AG04450 (cell line): Measurements from ENCODE around the gene SNX1. TPM values are rescaled to one million over a fixed set of nuclear protein-coding genes. Genes with fewer than 3 reads are reported as not detected.

Experiments
- CTCF ChIA-PET: fragments of 300-600, 350-600 bp; formaldehyde crosslinking; extraction: SDS; loops from one replicate; lab custom pipeline; 2022; ENCODE audit warnings: antibody characterized with exemption, inconsistent platforms; lab: Charles Lee
- POLR2A ChIA-PET: fragments of 350-600 bp; formaldehyde crosslinking; extraction: SDS; loops from one replicate; lab custom pipeline; 2021; ENCODE audit warnings: antibody characterized with exemption, inconsistent platforms; lab: Yijun Ruan, JAX
- DNase-seq: peaks from one replicate; pipeline ENCODE4 v3.0.0-alpha.2; 2011; ENCODE audit warnings: low read depth, low spot score
- H3K27ac ChIP-seq: one replicate; pipeline ENCODE4 v1.5.1; 2012; ENCODE audit warnings: low read depth, low read length, control low read depth
- H3K27me3 ChIP-seq: one replicate; pipeline ENCODE4 v1.6.0; 2012; ENCODE audit warnings: low read length; ENCODE audit not compliant: control insufficient read depth, insufficient read depth
- H3K4me3 ChIP-seq: 2 replicates; pipeline ENCODE4 v1.5.1; 2011; ENCODE audit warnings: mild to moderate bottlenecking, low read depth, low read length, control low read depth
- H3K9me3 ChIP-seq: 2 replicates; pipeline ENCODE4 v1.5.1; 2012; ENCODE audit warnings: low read length; ENCODE audit not compliant: control insufficient read depth, insufficient read depth
- polyA minus RNA-seq: library from RNA; depleted of rRNA, polyadenylated mRNA; stranded (reverse); fragments of >200 nt; gene quantifications from 2 replicates; pipeline ENCODE4 v1.2.3, GENCODE V29; 2011; rRNA and poly(A)+ RNA removed
- polyA plus RNA-seq: library from polyadenylated mRNA; depleted of rRNA; stranded (reverse); fragments of >200 nt; gene quantifications from 2 replicates; pipeline ENCODE4 v1.2.3, GENCODE V29; 2011; rRNA removed
- TF ChIP-seq, protein P1 (sequence below): IDR thresholded peaks from 2 replicates; pipeline ENCODE4 v1.5.1; 2011; ENCODE audit warnings: low read depth, low read length, control low read depth, inconsistent platforms

The SNX1 gene, protein sequence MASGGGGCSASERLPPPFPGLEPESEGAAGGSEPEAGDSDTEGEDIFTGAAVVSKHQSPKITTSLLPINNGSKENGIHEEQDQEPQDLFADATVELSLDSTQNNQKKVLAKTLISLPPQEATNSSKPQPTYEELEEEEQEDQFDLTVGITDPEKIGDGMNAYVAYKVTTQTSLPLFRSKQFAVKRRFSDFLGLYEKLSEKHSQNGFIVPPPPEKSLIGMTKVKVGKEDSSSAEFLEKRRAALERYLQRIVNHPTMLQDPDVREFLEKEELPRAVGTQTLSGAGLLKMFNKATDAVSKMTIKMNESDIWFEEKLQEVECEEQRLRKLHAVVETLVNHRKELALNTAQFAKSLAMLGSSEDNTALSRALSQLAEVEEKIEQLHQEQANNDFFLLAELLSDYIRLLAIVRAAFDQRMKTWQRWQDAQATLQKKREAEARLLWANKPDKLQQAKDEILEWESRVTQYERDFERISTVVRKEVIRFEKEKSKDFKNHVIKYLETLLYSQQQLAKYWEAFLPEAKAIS
- polyA plus RNA-seq (77.6 and 78.6 TPM in 2 replicates), polyA minus RNA-seq (63.2 and 70.6 TPM in 2 replicates)

DNA sequence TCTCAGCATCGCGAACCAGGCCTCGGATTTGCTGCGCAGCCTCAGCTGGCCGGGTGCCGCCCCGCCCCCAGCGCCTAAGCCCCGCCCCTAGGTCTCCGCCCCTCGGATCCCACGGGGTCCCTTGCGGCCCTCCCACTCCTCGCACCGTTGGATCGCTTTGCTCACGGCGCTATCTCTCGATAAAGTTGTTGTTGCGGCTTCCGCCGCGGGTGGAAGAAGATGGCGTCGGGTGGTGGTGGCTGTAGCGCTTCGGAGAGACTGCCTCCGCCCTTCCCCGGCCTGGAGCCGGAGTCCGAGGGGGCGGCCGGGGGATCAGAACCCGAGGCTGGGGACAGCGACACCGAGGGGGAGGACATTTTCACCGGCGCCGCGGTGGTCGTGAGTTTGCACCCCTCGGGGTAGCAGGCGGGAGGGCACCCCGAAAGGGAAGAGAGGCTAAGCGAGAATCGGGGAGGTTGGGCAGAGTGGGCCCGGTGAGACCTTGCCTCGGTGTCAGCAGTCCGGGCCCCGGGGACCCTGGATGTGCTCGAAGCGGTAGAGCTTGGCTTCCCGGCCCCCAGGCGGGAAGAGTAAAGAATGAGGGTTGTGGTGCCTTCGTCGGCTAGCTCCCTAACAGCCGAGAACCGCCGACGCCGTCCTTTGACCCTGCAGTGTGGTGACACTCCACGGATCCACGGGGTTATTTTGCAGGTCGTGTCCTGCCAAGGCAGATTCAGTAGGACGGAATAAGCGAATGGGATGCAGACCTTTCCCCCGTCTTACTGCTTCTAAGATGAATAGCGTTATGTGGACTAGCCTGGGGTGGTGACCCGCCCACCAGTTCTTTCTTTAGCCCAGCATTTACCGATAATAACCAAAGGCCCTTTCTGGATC, at the start of gene SNX1:
Gene SNX1, plus strand, starts transcription at position 188 of the 873 bp plus-strand sequence. Its CDS starts 32 bp downstream, at position 220.
- POLR2A ChIA-PET: interaction anchor here (0.9 kb wide), 1 partner anchor 10 kb away, joined by 4 read pairs; no protein-coding TSS in a partner anchor
- TF ChIP-seq, protein P1, sequence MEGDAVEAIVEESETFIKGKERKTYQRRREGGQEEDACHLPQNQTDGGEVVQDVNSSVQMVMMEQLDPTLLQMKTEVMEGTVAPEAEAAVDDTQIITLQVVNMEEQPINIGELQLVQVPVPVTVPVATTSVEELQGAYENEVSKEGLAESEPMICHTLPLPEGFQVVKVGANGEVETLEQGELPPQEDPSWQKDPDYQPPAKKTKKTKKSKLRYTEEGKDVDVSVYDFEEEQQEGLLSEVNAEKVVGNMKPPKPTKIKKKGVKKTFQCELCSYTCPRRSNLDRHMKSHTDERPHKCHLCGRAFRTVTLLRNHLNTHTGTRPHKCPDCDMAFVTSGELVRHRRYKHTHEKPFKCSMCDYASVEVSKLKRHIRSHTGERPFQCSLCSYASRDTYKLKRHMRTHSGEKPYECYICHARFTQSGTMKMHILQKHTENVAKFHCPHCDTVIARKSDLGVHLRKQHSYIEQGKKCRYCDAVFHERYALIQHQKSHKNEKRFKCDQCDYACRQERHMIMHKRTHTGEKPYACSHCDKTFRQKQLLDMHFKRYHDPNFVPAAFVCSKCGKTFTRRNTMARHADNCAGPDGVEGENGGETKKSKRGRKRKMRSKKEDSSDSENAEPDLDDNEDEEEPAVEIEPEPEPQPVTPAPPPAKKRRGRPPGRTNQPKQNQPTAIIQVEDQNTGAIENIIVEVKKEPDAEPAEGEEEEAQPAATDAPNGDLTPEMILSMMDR: no peak
- peaks cover 3% of the 10 kb centered on the region; the same call in 1 of the 2 replicates for H3K9me3 ChIP-seq
- peak; percentile 81 for DNase-seq
- H3K27me3 ChIP-seq: no peaks in the 10 kb centered on the region
- peak within 1 kb of the TSS; percentile 42 for H3K27ac ChIP-seq
- CTCF ChIA-PET: interaction anchor here (0.5 to 0.9 kb wide), 3 partner anchors 9 to 123 kb away, joined by 3 to 5 read pairs (median 4); no protein-coding TSS in a partner anchor
- peak within 1 kb of the TSS; percentile 93 for H3K4me3 ChIP-seq

DNA sequence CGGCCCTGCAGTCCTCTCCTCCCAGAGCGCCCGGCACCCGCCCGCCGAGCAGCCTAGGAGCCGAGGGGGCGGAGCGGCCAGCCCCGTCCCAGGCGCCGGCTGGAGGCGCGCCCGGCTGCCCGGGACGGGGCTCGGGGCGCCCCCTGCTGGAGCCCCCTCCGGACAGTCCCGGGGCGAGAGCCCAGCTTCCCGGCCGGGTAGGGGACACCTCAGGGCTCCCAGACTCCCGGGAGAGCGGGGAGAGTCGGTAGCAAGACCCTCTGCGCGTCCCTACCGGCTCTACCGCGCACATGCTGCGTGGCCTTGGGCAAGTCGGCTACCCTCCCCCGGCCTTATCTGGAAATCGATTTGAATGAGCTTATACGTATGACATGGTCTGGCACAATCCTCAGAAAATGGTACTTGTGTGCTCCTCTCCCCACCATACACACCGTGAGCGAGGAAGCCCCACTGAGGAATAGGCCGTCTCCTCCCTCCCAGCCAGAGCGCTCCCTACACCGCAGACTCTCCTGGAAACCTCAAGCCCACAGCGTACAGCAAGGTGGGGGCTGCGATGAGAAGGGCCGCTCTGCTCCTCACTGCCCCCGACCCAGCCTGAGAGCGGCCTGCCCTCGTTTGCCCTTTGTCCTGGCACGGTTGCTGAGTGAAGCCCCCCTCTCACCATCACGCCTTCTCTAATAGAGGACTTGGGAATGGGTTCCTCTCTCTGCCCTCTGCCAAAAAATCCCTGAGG, 49.2 kb upstream of the SNX1 start, which contains the start of gene DAPK2:
Gene DAPK2, minus strand, starts transcription at position 65 of the 733 bp plus-strand sequence. CDS start 6,224 bp downstream, outside the sequence.
- no peak within 1 kb of the TSS for H3K27ac ChIP-seq
- TF ChIP-seq, protein P1: peak; percentile 63
- POLR2A ChIA-PET: no interaction called here
- H3K4me3 ChIP-seq: peak within 1 kb of the TSS; percentile 56
- H3K27me3 ChIP-seq: peaks cover 57% of the 10 kb centered on the region
- CTCF ChIA-PET: interaction anchor here (0.6 to 2.5 kb wide), 31 partner anchors 8 to 312 kb away, joined by 3 to 31 read pairs (median 4); no protein-coding TSS in a partner anchor
- no peaks in the 10 kb centered on the region for H3K9me3 ChIP-seq
- no peak for DNase-seq

DNA sequence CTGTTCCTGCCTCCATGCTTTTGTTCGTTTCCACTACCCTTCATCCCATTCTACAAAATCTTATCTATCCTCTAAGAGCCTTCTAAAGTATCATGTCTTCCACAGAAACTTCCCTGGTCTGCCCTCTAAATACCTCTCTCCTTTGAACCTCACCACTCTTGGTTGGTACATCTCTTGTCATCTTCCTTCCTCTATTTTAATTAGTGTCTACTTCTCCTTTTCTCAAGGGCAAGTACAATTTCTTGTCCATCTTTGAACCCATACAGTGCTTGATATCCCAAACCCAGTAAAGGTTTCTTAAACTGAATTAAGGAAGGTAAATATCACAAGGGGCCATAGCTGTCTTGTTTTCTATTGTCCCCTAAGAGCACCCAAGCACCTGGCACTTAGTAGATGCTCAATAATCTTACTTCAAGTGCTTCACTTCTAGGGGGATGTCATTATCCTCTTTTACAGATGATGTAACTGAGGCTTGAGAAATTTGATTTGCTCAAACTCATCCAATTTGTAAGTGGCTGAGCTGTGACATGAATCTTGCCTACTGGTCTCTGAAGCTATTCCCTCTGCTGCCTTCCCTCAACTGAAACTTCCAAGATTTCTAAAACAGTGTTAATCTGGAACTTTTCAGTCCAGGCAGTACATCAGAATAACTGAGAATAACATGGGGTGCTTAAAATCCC, 46.9 kb upstream of the SNX1 start:
- H3K27ac ChIP-seq: no peak overlapping the region
- CTCF ChIA-PET: interaction anchor here (0.7 to 1.2 kb wide), 2 partner anchors 19 to 439 kb away, joined by 3 to 5 read pairs; no protein-coding TSS in a partner anchor
- H3K9me3 ChIP-seq: no peaks in the 10 kb centered on the region
- TF ChIP-seq, protein P1: no peak
- no peak for DNase-seq
- H3K27me3 ChIP-seq: peaks cover 45% of the 10 kb centered on the region
- H3K4me3 ChIP-seq: no peak overlapping the region
- POLR2A ChIA-PET: no interaction called here
